Ovary (tissue), 9 donors: ENCODE data around the gene LRIG1. TPM values are rescaled to one million over a fixed set of nuclear protein-coding genes. Genes with fewer than 3 reads are reported as not detected.

Experiments used
- DNase-seq, 5 donors: peaks; one replicate each; pipeline ENCODE4 v3.0.0-alpha.2; 2019 to 2020
- H3K27ac ChIP-seq, 2 donors: fragments of 200-600 bp; one replicate each; pipeline versions ENCODE4 v1.5.1 to v1.8.0; 2019 to 2022
- H3K27me3 ChIP-seq: fragments of 200-600 bp; one replicate; pipeline ENCODE4 v1.8.0; 2022
- H3K36me3 ChIP-seq: fragments of 200-600 bp; sonication (generic); one replicate; pipeline ENCODE4 v1.5.1; 2019
- H3K4me1 ChIP-seq: one replicate; pipeline ENCODE4 v1.8.1; 2013; ENCODE audit warnings: mild to moderate bottlenecking, moderate library complexity; ENCODE audit not compliant: insufficient read depth
- H3K4me3 ChIP-seq: fragments of 200-600 bp; sonication (generic); one replicate; pipeline ENCODE4 v1.5.1; 2017
- H3K9me3 ChIP-seq, 2 donors: fragments of 200-600 bp in 1 of 2; sonication (generic) in 1 of 2; one replicate each; pipeline versions ENCODE4 v1.5.1 to v1.8.1; 2013 to 2019; ENCODE audit warnings: mild to moderate bottlenecking in 1 of 2, moderate library complexity in 1 of 2
- EP300 ChIP-seq: sonication (generic); formaldehyde crosslinking; IDR thresholded peaks from one replicate; pipeline ENCODE4 v1.6.1; 2017; ENCODE audit warnings: antibody characterized with exemption
- POLR2A ChIP-seq: fragments of 450-650 bp; IDR thresholded peaks from one replicate; pipeline ENCODE4 v1.6.1; 2017; ENCODE audit warnings: antibody characterized with exemption, mild to moderate bottlenecking, moderate library complexity
- WGBS, 3 donors: extraction: QIAGEN DNeasy Blood & Tissue Kit in 1 of 3; methylation state at CpG; one replicate each; pipeline versions ENCODE4 v1.1.5 to v1.1.7; 2013 to 2017; 5-methylcytosine and 5-hydroxymethylcytosine counted together
- intact Hi-C, 4 donors: fragments of 100-400 bp; cut with DNase I; formaldehyde crosslinking; loops; one replicate each; pipeline versions ENCODE4 v1.11.0 to v1.15.1; 2022 to 2023
- polyA plus RNA-seq, 2 donors: library from polyadenylated mRNA; stranded (reverse); fragments of 200-250 nt in 1 of 2; fragments of 350-450 nt in 1 of 2; fragmentation: Illumina TruSeq in 1 of 2; extraction: RNeasy Lipid Tissue Mini Kit (QIAGEN cat#74804) in 1 of 2; gene quantifications; one replicate each; pipeline ENCODE4 v1.2.3, GENCODE V29; 2013 to 2014
- total RNA-seq, 7 donors: library from RNA; depleted of rRNA in 2 of 7; stranded (reverse); fragments of >200 nt in 2 of 7; fragmentation: NEBNext Ultra II Directional in 3 of 7; extraction: Animal tissue kit (Norgen Biotek cat#: 25700) in 3 of 7; gene quantifications; one replicate each; pipeline versions ENCODE4 v1.1.0 to v1.2.4, GENCODE V29; 2016 to 2023
- TF ChIP-seq, protein P1 (sequence below), 3 donors: fragments of 450-650 bp in 2 of 3; fragments of 200-600 bp in 1 of 3; IDR thresholded peaks; one replicate each; pipeline versions ENCODE4 v1.5.1 to v1.8.0; 2016 to 2022; ENCODE audit warnings: antibody characterized with exemption in 3 of 3, mild to moderate bottlenecking in 1 of 3
- donor health status: DM: no; HTN: no; CAD: no; lungs with moderate emphysema.
- donor health status: DM: no; HTN: no; CAD: no.
- donor health status: Bipolar disorder and iron deficiency.
- donor health status: DM: yes; HTN: yes; CAD: no.
- donor health status: DM: no; HTN: no; CAD: no.
- donor health status: DM: yes; HTN: yes; CAD: no.

The LRIG1 gene
- total and polyA plus RNA-seq, 9 donors = 29.1 to 64.8 (median 42.6) TPM

DNA sequence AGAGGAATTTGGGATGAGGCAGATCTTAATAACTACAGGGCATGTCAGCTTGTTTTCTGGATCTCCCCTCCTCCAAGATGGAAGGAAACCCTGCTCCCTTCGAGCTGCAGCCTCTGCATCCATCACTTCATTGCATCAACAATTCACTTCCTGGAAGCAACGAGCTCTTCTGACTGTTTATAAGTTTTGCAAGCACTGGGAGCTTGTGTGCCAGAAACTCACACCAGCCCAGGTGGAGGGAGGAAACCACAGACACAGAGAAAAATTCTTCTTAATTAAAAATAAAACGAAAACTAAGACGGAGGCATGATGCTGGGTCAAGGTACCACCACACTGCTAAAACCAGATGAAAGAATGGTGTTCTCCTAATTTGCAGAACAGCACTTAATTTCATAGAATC is 10.6 kb downstream of the LRIG1 start:
- WGBS, 3 donors = 2 to 11% (median 8%) methylated on average over 4 of the region's 4 CpGs
- intact Hi-C loops = loop anchor here in 1 of 4 donors (10.0 kb wide), 2 partner anchors 75 to 325 kb away; no protein-coding TSS in a partner anchor

DNA sequence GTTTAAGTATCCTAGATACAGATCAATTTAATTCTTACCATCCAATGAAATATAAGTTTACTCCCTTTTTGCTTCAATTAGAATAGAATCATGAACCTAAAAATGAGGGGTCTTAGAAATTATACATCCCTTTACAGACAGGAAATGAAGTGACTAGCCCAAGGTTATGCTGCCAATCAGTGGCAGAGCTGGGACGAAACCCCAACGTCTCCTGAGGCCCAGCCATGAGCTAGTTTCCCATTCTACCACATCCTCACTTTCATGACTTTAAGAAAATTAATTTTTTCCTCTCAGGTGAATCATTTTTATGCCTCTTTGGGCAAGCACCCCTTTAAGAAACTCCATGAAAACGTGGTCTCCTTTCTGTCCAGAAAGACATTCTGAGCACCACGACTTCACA is 11.2 kb downstream of the LRIG1 start:
- H3K27ac ChIP-seq = peak overlapping the region in 1 of 2 donors; percentile 59
- H3K4me1 ChIP-seq = peaks cover 21% of the 10 kb centered on the region
- H3K27me3 ChIP-seq = no peaks in the 10 kb centered on the region
- H3K36me3 ChIP-seq = no peaks in the 10 kb centered on the region
- TF ChIP-seq POLR2A (no peak), EP300 (no peak)
- TF ChIP-seq, protein P1, sequence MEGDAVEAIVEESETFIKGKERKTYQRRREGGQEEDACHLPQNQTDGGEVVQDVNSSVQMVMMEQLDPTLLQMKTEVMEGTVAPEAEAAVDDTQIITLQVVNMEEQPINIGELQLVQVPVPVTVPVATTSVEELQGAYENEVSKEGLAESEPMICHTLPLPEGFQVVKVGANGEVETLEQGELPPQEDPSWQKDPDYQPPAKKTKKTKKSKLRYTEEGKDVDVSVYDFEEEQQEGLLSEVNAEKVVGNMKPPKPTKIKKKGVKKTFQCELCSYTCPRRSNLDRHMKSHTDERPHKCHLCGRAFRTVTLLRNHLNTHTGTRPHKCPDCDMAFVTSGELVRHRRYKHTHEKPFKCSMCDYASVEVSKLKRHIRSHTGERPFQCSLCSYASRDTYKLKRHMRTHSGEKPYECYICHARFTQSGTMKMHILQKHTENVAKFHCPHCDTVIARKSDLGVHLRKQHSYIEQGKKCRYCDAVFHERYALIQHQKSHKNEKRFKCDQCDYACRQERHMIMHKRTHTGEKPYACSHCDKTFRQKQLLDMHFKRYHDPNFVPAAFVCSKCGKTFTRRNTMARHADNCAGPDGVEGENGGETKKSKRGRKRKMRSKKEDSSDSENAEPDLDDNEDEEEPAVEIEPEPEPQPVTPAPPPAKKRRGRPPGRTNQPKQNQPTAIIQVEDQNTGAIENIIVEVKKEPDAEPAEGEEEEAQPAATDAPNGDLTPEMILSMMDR (IDR thresholded peaks at IDR 0.05) = no peak
- intact Hi-C loops = loop anchor here in 2 of 4 donors (5.0 to 10.0 kb wide), 2 partner anchors 37 to 55 kb away; no protein-coding TSS in a partner anchor
- DNase-seq = no peak
- no peaks in the 10 kb centered on the region for H3K9me3 ChIP-seq
- WGBS, 3 donors = 68 to 74% (median 70%) methylated on average over 4 of the region's 4 CpGs
- no peak overlapping the region for H3K4me3 ChIP-seq

More for the DNA sequence above, 10.6 kb downstream of the LRIG1 start:
- TF ChIP-seq POLR2A = no peak
- TF ChIP-seq, protein P1 (IDR thresholded peaks at IDR 0.05) = no peak
- no peak for TF ChIP-seq EP300
- Histone ChIP-seq H3K36me3 (no peaks in the 10 kb centered on the region), H3K27ac (peak overlapping the region in 1 of 2 donors; percentile 59), H3K27me3 (no peaks in the 10 kb centered on the region), H3K4me3 (no peak overlapping the region), H3K4me1 (peaks cover 21% of the 10 kb centered on the region), H3K9me3 (no peaks in the 10 kb centered on the region)
- DNase-seq = peak in 1 of 5 donors; percentile 43

DNA sequence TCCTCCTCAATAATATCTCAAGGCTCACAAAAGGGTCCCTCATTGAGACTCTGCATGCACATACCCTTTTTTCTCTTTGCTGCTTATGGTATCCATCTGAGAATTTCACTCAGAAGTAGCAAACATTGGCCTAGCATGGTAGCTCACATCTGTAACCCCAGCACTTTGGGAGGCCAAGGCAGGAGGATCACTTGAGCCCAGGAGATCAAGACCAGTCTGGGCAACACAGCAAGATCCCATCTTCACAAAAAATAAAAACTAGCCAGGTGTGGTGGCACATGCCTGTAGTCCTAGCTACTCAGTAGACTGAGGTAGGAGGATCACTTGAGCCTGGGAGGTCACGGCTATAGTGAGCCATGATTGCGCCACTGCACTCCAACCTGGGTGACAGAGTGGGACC is 11.7 kb downstream of the LRIG1 start:
- intact Hi-C loops = loop anchor here in 2 of 4 donors (5.0 to 10.0 kb wide), 2 partner anchors 37 to 54 kb away; no protein-coding TSS in a partner anchor
- no peak for DNase-seq
- 97 to 100% (median 98%) methylated on average over 2 of the region's 2 CpGs for WGBS, 3 donors
- peaks cover 22% of the 10 kb centered on the region for H3K4me1 ChIP-seq
- no peak overlapping the region for H3K4me3 ChIP-seq
- H3K36me3 ChIP-seq = no peaks in the 10 kb centered on the region
- H3K27me3 ChIP-seq = no peaks in the 10 kb centered on the region
- TF ChIP-seq, protein P1 (IDR thresholded peaks at IDR 0.05) = no peak
- no peak for TF ChIP-seq EP300
- no peak for TF ChIP-seq POLR2A
- H3K27ac ChIP-seq = no peak overlapping the region
- no peaks in the 10 kb centered on the region for H3K9me3 ChIP-seq

DNA sequence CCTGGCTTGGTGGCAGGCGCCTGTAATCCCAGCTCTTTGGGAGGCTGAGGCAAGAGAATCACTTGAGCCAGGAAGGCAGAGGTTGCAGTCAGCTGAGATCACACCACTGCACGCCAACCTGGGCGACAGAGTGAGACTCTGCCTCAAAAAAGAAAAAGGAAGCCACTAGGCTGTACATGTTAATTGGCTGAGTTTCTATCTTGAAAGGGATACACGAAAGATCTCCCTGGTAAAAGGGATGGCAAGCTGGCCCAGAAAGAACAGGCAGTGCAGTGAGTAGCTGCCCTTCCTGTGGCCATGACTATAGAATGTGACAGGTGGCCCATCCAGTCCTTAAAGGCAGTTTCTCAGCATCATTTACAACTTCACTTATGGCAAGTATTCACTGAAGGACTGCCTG is 12.3 kb downstream of the LRIG1 start:
- Histone ChIP-seq H3K36me3 (no peaks in the 10 kb centered on the region), H3K27me3 (no peaks in the 10 kb centered on the region), H3K27ac (no peak overlapping the region), H3K9me3 (no peaks in the 10 kb centered on the region), H3K4me3 (no peak overlapping the region), H3K4me1 (peaks cover 24% of the 10 kb centered on the region)
- intact Hi-C loops = loop anchor here in 2 of 4 donors (5.0 to 10.0 kb wide), 2 partner anchors 36 to 54 kb away; no protein-coding TSS in a partner anchor
- DNase-seq = no peak
- 92 to 96% (median 92%) methylated on average over 4 of the region's 4 CpGs for WGBS, 3 donors
- no peak for TF ChIP-seq EP300

DNA sequence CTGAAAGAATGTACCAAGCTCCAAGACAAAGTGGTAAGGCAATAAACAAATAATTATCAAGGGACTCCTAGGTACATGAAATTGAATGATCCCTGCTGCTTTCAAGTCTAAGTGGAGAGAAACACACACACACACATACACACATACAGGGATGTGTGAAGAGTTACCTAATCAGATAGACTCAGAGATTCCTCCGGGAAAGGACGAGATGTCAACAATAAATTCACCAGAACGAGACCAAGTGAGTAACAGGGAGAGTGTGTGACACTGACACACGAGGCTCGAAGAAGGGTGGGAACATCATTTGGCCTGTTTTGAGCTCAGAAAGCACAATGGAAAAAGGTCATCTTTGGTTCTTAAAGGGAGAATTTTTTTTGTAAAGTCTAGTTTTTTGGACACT is 13.4 kb downstream of the LRIG1 start:
- H3K27me3 ChIP-seq = no peaks in the 10 kb centered on the region
- no peaks in the 10 kb centered on the region for H3K36me3 ChIP-seq
- peaks cover 27% of the 10 kb centered on the region for H3K4me1 ChIP-seq
- no peak for DNase-seq
- TF ChIP-seq POLR2A (no peak), EP300 (no peak)
- TF ChIP-seq, protein P1 (IDR thresholded peaks at IDR 0.05) = no peak
- peak overlapping the region in 1 of 2 donors; percentile 58 for H3K27ac ChIP-seq
- intact Hi-C loops = loop anchor here in 2 of 4 donors (5.0 to 10.0 kb wide), 2 partner anchors 35 to 53 kb away; no protein-coding TSS in a partner anchor
- H3K4me3 ChIP-seq = no peak overlapping the region
- WGBS, 3 donors = 52 to 62% (median 57%) methylated on average over 5 of the region's 5 CpGs
- H3K9me3 ChIP-seq = no peaks in the 10 kb centered on the region
